ENCODE measurements around the gene VENTX. TPM values are rescaled to one million over a fixed set of nuclear protein-coding genes. Genes with fewer than 3 reads are reported as not detected.

The VENTX gene
- polyA plus RNA-seq, 1 donor: 0.22 TPM

- no peak for DNase-seq
Observed at GRCh38 chr10:133238466-133238804, 780 bp downstream of the VENTX start.

GRCh38 chr10:133239990-133240389 is 2.3 kb downstream of the VENTX start:
- DNase-seq: no peak

- no peak for DNase-seq
Observed at GRCh38 chr10:133241501-133242205, 4.0 kb downstream of the VENTX start.

- DNase-seq: no peak
Observed at GRCh38 chr10:133242611-133243356, 5.1 kb downstream of the VENTX start.

- no peak for DNase-seq
Observed at GRCh38 chr10:133243593-133243992, 5.9 kb downstream of the VENTX start.

GRCh38 chr10:133245439-133246235 is 8.0 kb downstream of the VENTX start:
- no peak for DNase-seq

GRCh38 chr10:133246236-133246626 is 8.6 kb downstream of the VENTX start:
- no peak for DNase-seq

GRCh38 chr10:133247681-133248333 is 10.2 kb downstream of the VENTX start:
- DNase-seq: no peak

GRCh38 chr10:133248334-133248715 is 10.7 kb downstream of the VENTX start:
- DNase-seq: no peak

- DNase-seq: no peak
Observed at GRCh38 chr10:133249094-133249780, 11.6 kb downstream of the VENTX start.

GRCh38 chr10:133249975-133250754 is 12.5 kb downstream of the VENTX start:
- DNase-seq: no peak

GRCh38 chr10:133251388-133252222 is 13.9 kb downstream of the VENTX start:
- DNase-seq: no peak

GRCh38 chr10:133252223-133252552 is 14.5 kb downstream of the VENTX start:
- DNase-seq: no peak

- DNase-seq: no peak
Observed at GRCh38 chr10:133253361-133253955, 15.8 kb downstream of the VENTX start.

GRCh38 chr10:133254421-133255120 is 16.9 kb downstream of the VENTX start:
- DNase-seq: no peak

GRCh38 chr10:133255323-133255722 is 17.7 kb downstream of the VENTX start:
- DNase-seq: no peak

- no peak for DNase-seq
Observed at GRCh38 chr10:133257489-133258065, 19.9 kb downstream of the VENTX start.

- DNase-seq: no peak
Observed at GRCh38 chr10:133258066-133258817, 20.6 kb downstream of the VENTX start.

All from hindlimb muscle (tissue), 1 donor.